ENCODE results near the gene RABEP1.

GRCh38 chr17:5249615-5250014, 32.5 kb upstream of the RABEP1 start:
- TF ChIP-seq CTCF (IDR thresholded peaks at IDR 0.05) (peak in 2 of 3 experiments; percentile 42 to 62), POLR2A (IDR thresholded peaks at IDR 0.05) (no peak)
